B cell (primary cell): ENCODE data around the gene THOC7. TPM values are rescaled to one million over a fixed set of nuclear protein-coding genes. Genes with fewer than 3 reads are reported as not detected.

ENCODE experiments used
- ATAC-seq: fragments of 200-7000 bp; cut with Tn5 transposase; one replicate; pipeline ENCODE4 v1.10.0; 2021; ENCODE audit warnings: low read depth, mild to moderate bottlenecking, moderate number of reproducible peaks, moderate library complexity
- CTCF ChIA-PET: fragments of 350-600 bp; sonication (Branson Sonifier 250); formaldehyde crosslinking; loops from one replicate; lab custom pipeline; 2021; ENCODE audit warnings: antibody characterized with exemption, inconsistent platforms; lab: Charles Lee
- POLR2A ChIA-PET: fragments of 350-600 bp; sonication (Branson Sonifier 250); formaldehyde crosslinking; loops from one replicate; lab custom pipeline; 2021; ENCODE audit warnings: antibody characterized with exemption; lab: Charles Lee
- DNase-seq: peaks from one replicate; pipeline ENCODE4 v3.0.0; 2013
- H2AFZ ChIP-seq: 2 replicates; pipeline ENCODE4 v1.6.1; 2012; ENCODE audit warnings: mild to moderate bottlenecking, low read depth, low read length; ENCODE audit not compliant: insufficient read depth, poor library complexity, severe bottlenecking
- H3K27ac ChIP-seq, 2 donors: 1 replicate in 1 of 2; 2 replicates in 1 of 2; pipeline ENCODE4 v1.5.1; 2012 to 2013; ENCODE audit warnings: low read length in 2 of 2, mild to moderate bottlenecking in 2 of 2, moderate library complexity in 1 of 2
- H3K27me3 ChIP-seq, 4 experiments: fragments of 200-600 bp in 1 of 4; sonication (generic) in 1 of 4; replicated peaks in 1 of 4; 1 replicate in 2 of 4; 2 replicates in 2 of 4; pipeline versions ENCODE4 v1.6.1 to v1.7.0; 2013 to 2016; ENCODE audit warnings: low read length in 3 of 4, mild to moderate bottlenecking in 2 of 4, mixed read lengths in 1 of 4, moderate library complexity in 1 of 4; ENCODE audit not compliant: insufficient read depth in 4 of 4, control insufficient read depth in 3 of 4; ENCODE audit errors: control extremely low read depth in 1 of 4
- H3K36me3 ChIP-seq, 2 experiments: replicated peaks in 1 of 2; 1 replicate in 1 of 2; 2 replicates in 1 of 2; pipeline versions ENCODE4 v1.6.1 to v1.7.1; 2013; ENCODE audit warnings: low read length in 1 of 2; ENCODE audit not compliant: insufficient read depth in 2 of 2, control insufficient read depth in 1 of 2; ENCODE audit errors: control extremely low read depth in 1 of 2, extremely low read depth in 1 of 2
- H3K4me1 ChIP-seq, 2 donors: fragments of 200-600 bp in 1 of 2; sonication (generic) in 1 of 2; 1 replicate in 1 of 2; 2 replicates in 1 of 2; pipeline versions ENCODE4 v1.5.1 to v1.6.1; 2013 to 2017; ENCODE audit warnings: low read length in 2 of 2; ENCODE audit not compliant: control insufficient read depth in 2 of 2, insufficient read depth in 2 of 2
- H3K4me2 ChIP-seq: replicated peaks from 2 replicates; pipeline ENCODE3; 2012; ENCODE audit warnings: mild to moderate bottlenecking, low read depth, low read length; ENCODE audit not compliant: poor library complexity, severe bottlenecking
- H3K4me3 ChIP-seq, 5 experiments: fragments of 200-600 bp in 1 of 5; sonication (generic) in 1 of 5; 1 replicate in 3 of 5; 2 replicates in 2 of 5; pipeline versions ENCODE4 v1.5.1 to v1.7.0; 2011 to 2016; ENCODE audit warnings: low read length in 4 of 5, mild to moderate bottlenecking in 4 of 5, low read depth in 2 of 5, control low read depth in 1 of 5, moderate library complexity in 1 of 5; ENCODE audit not compliant: insufficient read depth in 1 of 5; ENCODE audit errors: control extremely low read depth in 1 of 5, extremely low read depth in 1 of 5
- H3K79me2 ChIP-seq: fragments of 200-600 bp; sonication (generic); one replicate; pipeline ENCODE4 v1.6.0; 2016; ENCODE audit warnings: low read length; ENCODE audit not compliant: control insufficient read depth, insufficient read depth
- H3K9ac ChIP-seq: fragments of 200-600 bp; sonication (generic); 2 replicates; pipeline ENCODE4 v1.6.1; 2017; ENCODE audit warnings: mild to moderate bottlenecking, low read length, moderate library complexity
- H3K9me3 ChIP-seq, 3 donors: one replicate each; pipeline versions ENCODE4 v1.6.1 to v1.7.1; 2013; ENCODE audit warnings: low read length in 2 of 3; ENCODE audit not compliant: control insufficient read depth in 2 of 3, insufficient read depth in 1 of 3; ENCODE audit errors: control extremely low read depth in 1 of 3
- H4K20me1 ChIP-seq: 2 replicates; pipeline ENCODE4 v1.6.0; 2012; ENCODE audit warnings: mild to moderate bottlenecking, low read length; ENCODE audit not compliant: insufficient read depth, control insufficient read depth, poor library complexity, severe bottlenecking
- H3K27ac Mint-ChIP-seq: one replicate; pipeline ENCODE4 v1.8.0; 2021; ENCODE audit warnings: mixed read lengths
- H3K27me3 Mint-ChIP-seq: one replicate; pipeline ENCODE4 v1.8.0; 2021; ENCODE audit warnings: mixed read lengths
- H3K4me1 Mint-ChIP-seq: one replicate; pipeline ENCODE4 v1.8.0; 2021; ENCODE audit warnings: mixed read lengths
- H3K4me3 Mint-ChIP-seq: one replicate; pipeline ENCODE4 v1.8.0; 2021; ENCODE audit warnings: mixed read lengths
- H3K9me3 Mint-ChIP-seq: one replicate; pipeline ENCODE4 v1.8.0; 2022; ENCODE audit warnings: mixed read lengths; ENCODE audit not compliant: insufficient read depth
- CTCF ChIP-seq: fragments of 200-600 bp; IDR thresholded peaks from one replicate; pipeline ENCODE4 v1.8.0; 2022; ENCODE audit warnings: antibody characterized with exemption, mild to moderate bottlenecking
- EZH2 ChIP-seq: IDR thresholded peaks from 2 replicates; pipeline ENCODE4 v1.6.1; 2012; ENCODE audit warnings: borderline replicate concordance, low read depth, mild to moderate bottlenecking, moderate library complexity, low read length; ENCODE audit not compliant: insufficient read depth, poor library complexity, severe bottlenecking
- WGBS: methylation state at CpG from one replicate; pipeline ENCODE4 v1.1.5; 2013; ENCODE audit warnings: missing lambda C conversion rate; ENCODE audit not compliant: insufficient coverage; 5-methylcytosine and 5-hydroxymethylcytosine counted together
- intact Hi-C: fragments of 100-400 bp; cut with micrococcal nuclease; formaldehyde crosslinking; loops from one replicate; pipeline ENCODE4 v1.10.0; 2022
- polyA plus RNA-seq: library from polyadenylated mRNA; depleted of rRNA; stranded (reverse); fragments of >200 nt; gene quantifications from 2 replicates; pipeline ENCODE4 v1.2.3, GENCODE V29; 2012
- total RNA-seq, 2 donors: library from RNA; stranded (reverse); fragments of 120-200 nt in 1 of 2; gene quantifications; 1 replicate in 1 of 2; 2 replicates in 1 of 2; pipeline versions ENCODE4 v1.2.3 to v1.2.4, GENCODE V29; 2013 to 2022

THOC7 gene
- total and polyA plus RNA-seq, 2 donors (not counting 1 experiment from before 2014, with no cell fraction given): 17.5 to 30.5 TPM

GRCh38 chr3:63798949-63799348 lies 64.7 kb downstream of the THOC7 start:
- H3K4me1 Mint-ChIP-seq: no peaks in the 10 kb centered on the region

GRCh38 chr3:63798544-63798943 lies 65.1 kb downstream of the THOC7 start:
- no peak for ATAC-seq
- Mint-ChIP-seq H3K4me3 (no peak overlapping the region), H3K27me3 (peaks cover 4% of the 10 kb centered on the region), H3K4me1 (no peaks in the 10 kb centered on the region), H3K27ac (no peak overlapping the region), H3K9me3 (no peaks in the 10 kb centered on the region)
- Histone ChIP-seq H3K27ac (no peak overlapping the region), H2AFZ (no peak overlapping the region), H3K27me3 (peaks cover 0 to 4% (median 0%) of the 10 kb centered on the region in 4 experiments), H3K4me3 (no peak overlapping the region), H3K79me2 (no peaks in the 10 kb centered on the region), H3K4me1 (no peaks in the 10 kb centered on the region), H3K4me2 (no peak overlapping the region), H3K9me3 (no peaks in the 10 kb centered on the region), H4K20me1 (no peaks in the 10 kb centered on the region), H3K9ac (no peak overlapping the region), H3K36me3 (no peaks in the 10 kb centered on the region)
- TF ChIP-seq CTCF (no peak), EZH2 (no peak)
- 83% methylated on average over 1 of the region's 2 CpGs for WGBS
- ChIA-PET POLR2A (no interaction called here), CTCF (no interaction called here)
- intact Hi-C loops: no loop called here
- DNase-seq: no peak

More at GRCh38 chr3:63798949-63799348, 64.7 kb downstream of the THOC7 start:
- ATAC-seq (no peak), DNase-seq (no peak)
- Histone ChIP-seq H3K27ac (no peak overlapping the region), H3K9ac (no peak overlapping the region), H3K79me2 (no peaks in the 10 kb centered on the region), H4K20me1 (no peaks in the 10 kb centered on the region), H3K4me3 (no peak overlapping the region), H3K9me3 (no peaks in the 10 kb centered on the region), H2AFZ (no peak overlapping the region), H3K27me3 (peaks cover 0 to 4% (median 0%) of the 10 kb centered on the region in 4 experiments), H3K4me1 (no peaks in the 10 kb centered on the region), H3K4me2 (no peak overlapping the region), H3K36me3 (no peaks in the 10 kb centered on the region)
- WGBS: no CpG with 5 or more reads among the region's 2 CpGs
- Mint-ChIP-seq H3K9me3 (no peaks in the 10 kb centered on the region), H3K27me3 (peaks cover 4% of the 10 kb centered on the region), H3K4me3 (no peak overlapping the region), H3K27ac (no peak overlapping the region)
- intact Hi-C loops: no loop called here
- TF ChIP-seq CTCF: no peak
- TF ChIP-seq EZH2: no peak
- CTCF ChIA-PET: no interaction called here
- POLR2A ChIA-PET: no interaction called here
